Gastroesophageal sphincter (tissue), 4 donors: ENCODE measurements around the gene CPNE5. TPM values are rescaled to one million over a fixed set of nuclear protein-coding genes. Genes with fewer than 3 reads are reported as not detected.

Experiments used
- ATAC-seq: fragments of 150-250 bp; one replicate; pipeline ENCODE4 v1.9.1; 2016; ENCODE audit warnings: mild to moderate bottlenecking, moderate library complexity
- H3K27ac ChIP-seq, 4 donors: fragments of 200-600 bp; sonication (generic) in 3 of 4; 1 replicate in 3 of 4; 2 replicates in 1 of 4; pipeline ENCODE4 v1.5.1; 2016 to 2019
- H3K27me3 ChIP-seq: fragments of 200-600 bp; sonication (generic); one replicate; pipeline ENCODE4 v1.5.1; 2019
- H3K36me3 ChIP-seq, 2 donors: fragments of 200-600 bp; sonication (generic); one replicate each; pipeline ENCODE4 v1.5.1; 2019; ENCODE audit warnings: control low read depth in 1 of 2
- H3K4me1 ChIP-seq, 3 donors: fragments of 200-600 bp; sonication (generic); 1 replicate in 2 of 3; 2 replicates in 1 of 3; pipeline ENCODE4 v1.5.1; 2016 to 2019; ENCODE audit warnings: control low read depth in 2 of 3
- H3K4me3 ChIP-seq, 2 donors: fragments of 200-600 bp; sonication (generic); one replicate each; pipeline ENCODE4 v1.5.1; 2019; ENCODE audit warnings: mild to moderate bottlenecking in 1 of 2, moderate library complexity in 1 of 2
- H3K9me3 ChIP-seq, 3 donors: fragments of 200-600 bp; sonication (generic); one replicate each; pipeline ENCODE4 v1.5.1; 2017 to 2019; ENCODE audit warnings: control low read depth in 2 of 3
- EP300 ChIP-seq: sonication (generic); formaldehyde crosslinking; IDR thresholded peaks from one replicate; pipeline ENCODE4 v1.6.1; 2017; ENCODE audit warnings: antibody characterized with exemption, mild to moderate bottlenecking
- POLR2A ChIP-seq, 2 donors: fragments of 450-650 bp; IDR thresholded peaks; one replicate each; pipeline ENCODE4 v1.6.1; 2017; ENCODE audit warnings: antibody characterized with exemption in 2 of 2, mild to moderate bottlenecking in 2 of 2, moderate library complexity in 1 of 2
- POLR2AphosphoS5 ChIP-seq: sonication (generic); formaldehyde crosslinking; IDR thresholded peaks from one replicate; pipeline ENCODE4 v1.6.1; 2017; ENCODE audit warnings: antibody characterized with exemption
- WGBS, 2 donors: methylation state at CpG; one replicate each; pipeline ENCODE4 v1.1.5; 2018; ENCODE audit warnings: low coverage in 1 of 2; 5-methylcytosine and 5-hydroxymethylcytosine counted together
- total RNA-seq, 4 donors: library from RNA; depleted of rRNA; stranded (reverse); fragments of >200 nt; gene quantifications; one replicate each; pipeline ENCODE4 v1.1.0, GENCODE V29; 2016
- TF ChIP-seq, protein P1 (sequence below), 4 experiments: fragments of 200-600 bp in 2 of 4; fragments of 450-650 bp in 2 of 4; sonication (generic) in 1 of 4; IDR thresholded peaks; one replicate each; pipeline ENCODE4 v1.5.1; 2017 to 2019; ENCODE audit warnings: antibody characterized with exemption in 4 of 4, mild to moderate bottlenecking in 2 of 4, moderate library complexity in 2 of 4

Gene CPNE5
- total RNA-seq, 4 donors from 2014 or later = 0.42 to 2.3 (median 1.5) TPM

DNA sequence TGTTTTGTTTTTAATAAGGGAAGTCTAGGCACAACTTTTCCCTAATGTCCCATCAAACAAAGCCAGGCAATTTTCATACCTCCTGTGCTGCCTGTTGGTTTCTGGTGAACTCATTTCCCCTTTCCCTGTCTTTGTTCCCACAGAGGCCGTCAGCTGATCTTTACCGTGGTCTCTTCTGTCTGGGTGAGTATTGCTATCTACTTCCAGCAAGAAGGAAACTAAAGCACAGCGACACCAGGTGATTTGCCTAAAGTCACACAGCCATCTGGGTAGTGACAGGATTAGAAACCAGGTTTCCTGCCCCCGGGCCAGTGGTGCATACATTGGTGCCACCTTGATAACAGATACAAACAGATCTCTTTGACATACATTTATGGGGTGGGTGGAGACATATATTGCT is 82.0 kb downstream of the CPNE5 start:
- Histone ChIP-seq H3K4me1 (peaks cover 0 to 10% (median 0%) of the 10 kb centered on the region in 3 donors), H3K27ac (no peak overlapping the region), H3K4me3 (no peak overlapping the region), H3K27me3 (no peaks in the 10 kb centered on the region), H3K36me3 (no peaks in the 10 kb centered on the region), H3K9me3 (no peaks in the 10 kb centered on the region)
- TF ChIP-seq POLR2A (IDR thresholded peaks at IDR 0.05) (no peak), POLR2AphosphoS5 (no peak), EP300 (no peak)
- TF ChIP-seq, protein P1, sequence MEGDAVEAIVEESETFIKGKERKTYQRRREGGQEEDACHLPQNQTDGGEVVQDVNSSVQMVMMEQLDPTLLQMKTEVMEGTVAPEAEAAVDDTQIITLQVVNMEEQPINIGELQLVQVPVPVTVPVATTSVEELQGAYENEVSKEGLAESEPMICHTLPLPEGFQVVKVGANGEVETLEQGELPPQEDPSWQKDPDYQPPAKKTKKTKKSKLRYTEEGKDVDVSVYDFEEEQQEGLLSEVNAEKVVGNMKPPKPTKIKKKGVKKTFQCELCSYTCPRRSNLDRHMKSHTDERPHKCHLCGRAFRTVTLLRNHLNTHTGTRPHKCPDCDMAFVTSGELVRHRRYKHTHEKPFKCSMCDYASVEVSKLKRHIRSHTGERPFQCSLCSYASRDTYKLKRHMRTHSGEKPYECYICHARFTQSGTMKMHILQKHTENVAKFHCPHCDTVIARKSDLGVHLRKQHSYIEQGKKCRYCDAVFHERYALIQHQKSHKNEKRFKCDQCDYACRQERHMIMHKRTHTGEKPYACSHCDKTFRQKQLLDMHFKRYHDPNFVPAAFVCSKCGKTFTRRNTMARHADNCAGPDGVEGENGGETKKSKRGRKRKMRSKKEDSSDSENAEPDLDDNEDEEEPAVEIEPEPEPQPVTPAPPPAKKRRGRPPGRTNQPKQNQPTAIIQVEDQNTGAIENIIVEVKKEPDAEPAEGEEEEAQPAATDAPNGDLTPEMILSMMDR (IDR thresholded peaks at IDR 0.05) = no peak
- no CpG with 5 or more reads among the region's 4 CpGs for WGBS, 2 donors
- no peak for ATAC-seq

DNA sequence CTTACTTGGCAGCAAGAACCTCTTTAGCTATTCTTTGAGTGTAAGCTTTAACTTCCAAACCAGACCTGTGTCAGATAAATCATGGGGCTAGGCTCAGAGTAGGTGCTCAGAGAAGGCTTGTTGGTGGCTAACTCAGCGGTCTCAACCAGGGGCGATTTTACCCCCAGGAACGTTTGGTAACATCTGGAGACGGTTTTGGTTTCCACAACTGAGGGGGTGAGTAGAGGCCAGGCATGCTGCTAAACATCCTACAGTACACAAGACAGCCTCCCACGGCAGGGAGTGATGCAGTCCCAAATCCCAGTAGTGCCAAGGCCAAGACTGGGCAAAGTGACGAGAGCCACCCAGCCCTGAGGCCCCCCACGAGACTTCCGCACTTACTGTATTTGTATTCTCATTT is 82.5 kb downstream of the CPNE5 start:
- no peak for TF ChIP-seq POLR2A (IDR thresholded peaks at IDR 0.05)
- TF ChIP-seq POLR2AphosphoS5 = no peak
- TF ChIP-seq EP300 = no peak
- TF ChIP-seq, protein P1 (IDR thresholded peaks at IDR 0.05) = no peak
- ATAC-seq = no peak
- Histone ChIP-seq H3K4me3 (no peak overlapping the region), H3K4me1 (peaks cover 0 to 10% (median 0%) of the 10 kb centered on the region in 3 donors), H3K27ac (no peak overlapping the region), H3K36me3 (no peaks in the 10 kb centered on the region), H3K27me3 (no peaks in the 10 kb centered on the region), H3K9me3 (no peaks in the 10 kb centered on the region)
- 55% methylated on average over 2 of the region's 8 CpGs; no CpG with 5 or more reads in 1 of the 2 donors for WGBS, 2 donors

DNA sequence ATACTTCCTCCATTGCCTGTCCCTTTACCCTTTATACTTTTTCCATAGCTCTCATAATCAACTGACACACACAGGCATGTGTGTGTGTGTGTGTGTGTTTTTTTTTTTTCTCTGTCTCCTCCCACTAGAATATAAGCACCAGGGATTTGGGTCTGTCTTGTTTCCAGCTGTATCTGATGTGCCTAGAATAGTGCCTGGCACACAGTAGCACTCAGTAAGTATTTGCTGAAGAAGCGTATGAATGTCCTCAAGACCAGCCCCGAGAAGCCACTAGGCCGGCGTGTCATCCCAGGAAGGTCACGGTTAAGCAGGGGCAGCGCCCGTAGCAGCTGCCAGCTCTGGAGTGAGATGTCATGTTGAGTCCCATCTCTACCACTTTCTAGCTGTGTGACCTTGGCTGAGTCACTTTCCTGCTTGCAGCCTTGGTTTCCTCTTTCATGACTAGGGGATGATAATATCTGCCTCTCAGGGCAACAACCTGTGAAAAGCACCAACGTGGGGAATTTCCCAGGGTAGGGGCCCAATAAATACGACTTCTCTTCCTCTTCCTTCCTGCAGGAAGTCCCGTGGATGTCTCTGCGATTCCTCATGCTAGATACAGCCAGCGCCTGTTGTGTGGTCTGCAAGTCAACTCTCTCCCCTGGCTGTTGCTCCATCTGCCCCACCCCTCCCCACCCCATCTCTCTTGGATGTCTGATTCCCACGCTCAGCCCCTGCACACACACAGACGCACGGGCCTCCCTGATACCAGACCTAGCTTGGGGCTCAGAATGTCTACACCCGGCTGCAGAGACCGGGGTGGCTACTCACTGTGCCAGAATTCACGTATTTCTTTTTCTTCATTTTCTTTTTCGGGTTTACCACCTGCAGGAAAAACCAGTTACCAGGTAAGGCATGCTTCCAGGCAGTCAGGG is 83.6 kb downstream of the CPNE5 start:
- WGBS, 2 donors = 67% methylated on average over 3 of the region's 19 CpGs; no CpG with 5 or more reads in 1 of the 2 donors
- Histone ChIP-seq H3K27ac (no peak overlapping the region), H3K4me3 (no peak overlapping the region), H3K9me3 (peaks cover 0 to 3% (median 0%) of the 10 kb centered on the region in 3 donors), H3K36me3 (no peaks in the 10 kb centered on the region), H3K27me3 (no peaks in the 10 kb centered on the region), H3K4me1 (peaks cover 0 to 10% (median 0%) of the 10 kb centered on the region in 3 donors)
- no peak for TF ChIP-seq EP300
- TF ChIP-seq POLR2A (IDR thresholded peaks at IDR 0.05) = no peak
- TF ChIP-seq, protein P1 (IDR thresholded peaks at IDR 0.05) = no peak
- no peak for TF ChIP-seq POLR2AphosphoS5
- no peak for ATAC-seq

DNA sequence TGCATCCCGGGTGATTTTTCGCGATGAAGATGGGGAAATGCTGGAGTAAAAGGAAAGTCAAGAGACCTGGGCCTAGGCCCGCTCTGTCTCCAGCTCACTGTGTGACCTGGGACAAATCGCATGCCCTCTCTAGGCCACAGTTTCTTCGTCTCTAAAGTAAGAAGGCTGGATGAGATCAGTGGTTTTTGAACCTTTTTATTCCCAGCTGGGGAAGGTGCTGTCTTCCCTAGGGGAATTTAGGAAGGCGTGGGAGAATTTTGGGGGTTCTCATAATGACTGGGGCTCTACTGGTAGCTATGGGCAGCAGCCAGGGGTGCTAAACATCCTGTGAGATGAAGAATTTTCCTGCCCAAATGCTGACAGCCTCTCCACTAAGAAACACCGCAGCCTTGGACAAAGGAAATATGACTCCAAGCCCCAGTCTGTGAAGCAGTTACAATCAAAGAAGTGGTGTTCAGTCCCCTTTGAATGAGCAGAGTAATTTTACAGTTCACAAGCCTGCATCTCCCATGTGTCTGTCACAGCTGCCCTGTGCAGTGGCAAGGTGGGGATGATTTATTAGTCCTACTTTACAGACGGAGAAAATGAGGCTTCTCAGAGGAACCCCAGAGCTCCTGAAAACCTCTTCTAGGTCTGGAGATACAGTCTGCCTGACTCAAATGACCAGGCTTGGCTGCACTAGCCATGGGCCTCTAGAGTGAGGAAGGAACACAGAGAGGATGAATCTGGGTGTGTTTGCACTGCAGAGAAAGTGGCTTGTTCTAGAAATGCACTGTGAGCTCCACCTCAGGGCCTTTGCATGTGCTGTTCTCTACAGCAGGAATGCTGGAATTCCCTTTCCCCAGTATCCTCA is 84.4 kb downstream of the CPNE5 start:
- Histone ChIP-seq H3K27ac (no peak overlapping the region), H3K9me3 (peaks cover 0 to 11% (median 0%) of the 10 kb centered on the region in 3 donors), H3K4me1 (peaks cover 0 to 10% (median 0%) of the 10 kb centered on the region in 3 donors), H3K4me3 (no peak overlapping the region), H3K36me3 (no peaks in the 10 kb centered on the region), H3K27me3 (no peaks in the 10 kb centered on the region)
- WGBS, 2 donors = 88 to 89% methylated on average over 5 to 8 of the region's 9 CpGs
- TF ChIP-seq, protein P1 (IDR thresholded peaks at IDR 0.05) = no peak
- no peak for TF ChIP-seq POLR2AphosphoS5
- TF ChIP-seq POLR2A (IDR thresholded peaks at IDR 0.05) = no peak
- no peak for TF ChIP-seq EP300
- ATAC-seq = no peak
